Hindlimb muscle (tissue), 1 donor: Measurements from ENCODE around the gene NRSN1. TPM values are rescaled to one million over a fixed set of nuclear protein-coding genes. Genes with fewer than 3 reads are reported as not detected.

Experiments used
- DNase-seq: peaks from one replicate; pipeline ENCODE4 v3.0.0-alpha.2; 2013
- polyA plus RNA-seq: library from polyadenylated mRNA; unstranded; fragments of 120-200 nt; gene quantifications from one replicate; pipeline ENCODE4 v1.2.1, GENCODE V29; 2013; ENCODE audit not compliant: insufficient read length

The NRSN1 gene, protein sequence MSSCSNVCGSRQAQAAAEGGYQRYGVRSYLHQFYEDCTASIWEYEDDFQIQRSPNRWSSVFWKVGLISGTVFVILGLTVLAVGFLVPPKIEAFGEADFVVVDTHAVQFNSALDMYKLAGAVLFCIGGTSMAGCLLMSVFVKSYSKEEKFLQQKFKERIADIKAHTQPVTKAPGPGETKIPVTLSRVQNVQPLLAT
- polyA plus RNA-seq, result not detected

DNA sequence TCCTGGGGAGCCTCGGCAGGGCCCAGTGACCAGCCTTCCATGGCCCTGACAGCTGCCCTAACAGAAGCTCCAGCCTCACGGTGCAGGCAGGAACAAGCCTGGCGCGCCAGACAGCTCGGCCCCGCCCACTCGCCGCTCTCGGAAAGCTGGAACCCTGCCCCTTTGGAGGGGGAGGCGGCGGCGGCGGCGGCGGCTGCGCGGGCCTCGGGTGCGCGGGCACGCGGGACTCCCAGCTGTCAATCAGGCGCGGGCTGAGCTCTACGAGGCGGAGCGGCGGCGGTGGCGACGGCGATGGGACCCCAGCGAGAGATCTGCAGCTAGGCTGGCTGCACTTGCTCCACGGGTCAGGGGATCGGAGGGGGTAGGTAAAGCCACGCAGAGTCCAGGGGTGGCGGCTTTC lies at the start of gene NRSN1:
NRSN1 (plus strand) TSS at position 236 of the 400 bp plus-strand sequence. CDS start 8,113 bp downstream, outside the sequence.
- no peak for DNase-seq

- no peak for DNase-seq
Measured at GRCh38 chr6:24078200-24078599, 47.8 kb upstream of the NRSN1 start.

GRCh38 chr6:24079076-24079475 lies 46.9 kb upstream of the NRSN1 start:
- DNase-seq, result peak; percentile 11

DNA sequence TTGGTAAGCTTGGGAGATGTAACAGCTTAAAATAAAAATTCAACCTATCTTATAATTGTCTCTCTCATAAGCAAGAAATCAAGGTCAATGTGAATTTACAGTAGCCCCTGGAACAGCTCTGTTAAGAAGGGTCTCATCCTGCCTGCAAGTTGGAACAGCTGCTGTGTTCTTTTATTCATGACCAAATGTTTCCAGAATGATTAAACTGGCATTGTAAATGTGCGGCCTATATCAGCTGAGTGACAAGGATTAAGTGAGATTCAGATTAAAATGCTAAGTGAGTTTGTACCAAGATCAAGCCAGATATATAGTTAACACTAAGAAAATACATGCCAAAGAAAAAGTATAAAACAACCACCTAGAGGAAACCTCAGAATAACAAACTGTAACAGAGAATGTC lies 45.3 kb upstream of the NRSN1 start:
- DNase-seq, result no peak

- no peak for DNase-seq
Measured at GRCh38 chr6:24089736-24090135, 36.3 kb upstream of the NRSN1 start.

GRCh38 chr6:24092407-24092806 lies 33.6 kb upstream of the NRSN1 start:
- no peak for DNase-seq

GRCh38 chr6:24093381-24093780 lies 32.6 kb upstream of the NRSN1 start:
- DNase-seq, result no peak

GRCh38 chr6:24099181-24099580 lies 26.8 kb upstream of the NRSN1 start:
- DNase-seq, result no peak

GRCh38 chr6:24100024-24100769 lies 25.8 kb upstream of the NRSN1 start:
- DNase-seq, result no peak

- DNase-seq, result no peak
Measured at GRCh38 chr6:24100770-24101155, 25.3 kb upstream of the NRSN1 start.

- no peak for DNase-seq
Measured at GRCh38 chr6:24105191-24105590, 20.8 kb upstream of the NRSN1 start.

DNA sequence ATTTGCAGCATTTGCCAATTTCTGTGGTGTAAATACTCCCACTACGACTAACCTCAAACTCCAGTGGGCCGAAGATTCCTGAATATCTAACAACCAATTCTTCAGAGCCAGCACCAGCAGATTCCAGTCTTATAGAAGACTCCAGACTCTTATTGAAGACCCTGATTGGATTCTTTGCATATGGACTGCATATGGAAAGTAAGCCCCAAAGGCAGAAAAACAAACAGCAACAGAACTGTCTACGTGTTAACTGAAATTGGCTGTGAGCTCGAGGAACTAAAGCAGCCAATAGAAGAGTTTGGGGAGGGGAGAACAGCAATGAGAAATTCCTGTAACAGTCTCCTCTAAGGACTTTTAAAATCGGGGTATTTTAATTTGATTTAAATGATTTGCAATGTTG lies 19.7 kb upstream of the NRSN1 start:
- DNase-seq, result no peak

- no peak for DNase-seq
Measured at GRCh38 chr6:24107294-24107693, 18.7 kb upstream of the NRSN1 start.

DNA sequence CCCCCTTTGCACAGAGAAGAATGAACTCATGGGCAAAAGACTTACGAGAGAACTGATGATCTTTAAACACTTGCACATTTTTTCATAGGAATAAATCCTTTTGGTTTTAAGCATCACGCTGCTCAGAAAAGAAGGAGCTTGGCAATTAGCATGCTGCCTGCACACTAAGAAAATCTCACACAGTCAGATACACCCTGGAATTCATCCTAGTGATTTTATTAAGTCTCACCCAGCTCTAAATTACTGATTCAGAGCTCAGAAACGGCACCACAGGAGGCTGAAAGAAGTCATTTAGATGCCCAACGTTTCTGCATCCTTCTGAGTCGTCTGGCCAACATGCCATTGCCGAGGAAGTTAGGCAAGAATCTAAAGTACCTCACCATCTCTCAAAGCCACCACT lies 18.0 kb upstream of the NRSN1 start:
- no peak for DNase-seq

GRCh38 chr6:24110417-24110816 lies 15.6 kb upstream of the NRSN1 start:
- DNase-seq, result no peak

- DNase-seq, result no peak
Measured at GRCh38 chr6:24113891-24114290, 12.1 kb upstream of the NRSN1 start.

DNA sequence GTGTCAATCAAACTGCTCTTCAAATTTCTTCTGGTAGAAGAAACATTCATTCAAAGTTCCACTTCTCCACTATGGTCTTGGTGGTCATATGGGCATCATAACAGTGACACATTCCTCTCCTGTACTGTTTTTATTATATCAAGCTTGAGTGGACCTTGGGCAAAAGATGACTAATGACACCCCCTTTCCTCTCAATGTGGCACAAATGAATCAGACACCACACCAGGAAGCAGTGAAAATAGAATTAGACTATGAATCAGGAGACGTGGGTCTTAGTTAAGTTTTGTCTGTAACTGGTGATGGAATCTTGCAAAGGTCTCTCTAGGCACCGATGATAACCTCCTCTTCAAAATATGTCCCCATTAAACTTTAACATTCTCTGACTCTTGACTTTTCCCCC lies 9.0 kb upstream of the NRSN1 start:
- DNase-seq, result no peak

DNA sequence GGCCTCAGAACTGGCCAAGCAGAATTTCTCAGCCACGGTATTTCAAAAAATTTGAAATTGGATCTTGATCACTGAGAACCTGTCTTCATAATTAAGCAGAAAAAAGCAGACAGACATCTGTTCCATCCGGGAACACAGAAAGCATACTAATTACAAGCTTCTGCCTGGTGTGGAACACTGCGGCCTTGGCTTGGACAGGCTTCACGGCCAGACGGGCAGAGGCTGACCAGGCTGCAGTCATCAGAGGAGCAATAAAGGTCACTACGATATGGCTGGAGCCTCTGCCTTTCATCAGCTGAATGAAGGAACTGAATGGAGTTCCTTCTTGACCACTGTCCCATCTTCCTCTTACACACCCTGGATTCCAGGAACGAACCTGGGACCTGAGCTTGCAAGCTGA lies 3.9 kb upstream of the NRSN1 start:
- no peak for DNase-seq

GRCh38 chr6:24126586-24127192 lies 674 bp downstream of the NRSN1 start:
- DNase-seq, result peak; percentile 81

- no peak for DNase-seq
Measured at GRCh38 chr6:24127316-24127715, 1.3 kb downstream of the NRSN1 start.

- DNase-seq, result no peak
Measured at GRCh38 chr6:24131751-24132150, 5.7 kb downstream of the NRSN1 start.

DNA sequence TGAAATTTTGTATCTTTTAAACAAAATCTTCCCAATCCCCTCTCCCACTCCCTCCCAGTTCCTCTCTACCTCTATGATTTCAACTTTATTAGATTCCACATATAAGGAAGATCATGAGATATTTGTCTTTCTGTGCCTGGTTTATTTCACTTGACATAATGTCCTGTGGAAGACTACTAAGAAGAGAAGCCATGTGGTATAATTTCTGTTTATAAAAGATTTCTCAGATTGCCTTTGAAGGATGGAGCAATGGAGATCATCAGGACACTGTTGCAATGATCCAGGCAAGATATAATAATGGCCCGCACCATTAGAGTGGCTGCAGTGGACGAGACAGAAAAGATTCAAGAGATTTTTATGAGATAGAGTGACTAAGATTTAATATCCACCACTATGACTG lies 13.1 kb downstream of the NRSN1 start:
- DNase-seq, result no peak

DNA sequence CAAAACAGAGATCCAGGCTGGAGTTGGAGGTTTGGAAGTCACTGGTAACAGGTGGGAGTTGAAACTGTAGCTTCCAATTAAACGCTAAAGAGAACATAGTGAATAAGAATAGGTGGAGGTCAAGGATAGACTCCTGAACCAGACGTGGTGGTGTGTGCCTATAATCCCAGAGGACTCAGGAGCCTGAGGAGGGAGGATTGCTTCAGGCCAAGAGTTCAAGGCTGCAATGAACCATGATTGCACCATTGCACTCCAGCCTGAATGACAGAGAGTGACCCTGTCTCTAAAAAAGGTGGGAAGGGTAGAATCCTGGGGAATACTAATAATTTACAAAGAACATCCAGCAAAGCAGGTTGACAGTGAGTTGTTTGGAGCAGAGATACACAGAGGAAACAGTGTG lies 13.6 kb downstream of the NRSN1 start:
- DNase-seq, result no peak

- DNase-seq, result peak; percentile 90
Measured at GRCh38 chr6:24140591-24140990, 14.6 kb downstream of the NRSN1 start.
